ENCODE data around the gene TEX50. TPM values are rescaled to one million over a fixed set of nuclear protein-coding genes. Genes with fewer than 3 reads are reported as not detected.

The TEX50 gene
- total and polyA plus RNA-seq, 2 of the 8 experiments (the other 6 are each of a cell fraction or from before 2014, with no cell fraction given), result not detected

DNA sequence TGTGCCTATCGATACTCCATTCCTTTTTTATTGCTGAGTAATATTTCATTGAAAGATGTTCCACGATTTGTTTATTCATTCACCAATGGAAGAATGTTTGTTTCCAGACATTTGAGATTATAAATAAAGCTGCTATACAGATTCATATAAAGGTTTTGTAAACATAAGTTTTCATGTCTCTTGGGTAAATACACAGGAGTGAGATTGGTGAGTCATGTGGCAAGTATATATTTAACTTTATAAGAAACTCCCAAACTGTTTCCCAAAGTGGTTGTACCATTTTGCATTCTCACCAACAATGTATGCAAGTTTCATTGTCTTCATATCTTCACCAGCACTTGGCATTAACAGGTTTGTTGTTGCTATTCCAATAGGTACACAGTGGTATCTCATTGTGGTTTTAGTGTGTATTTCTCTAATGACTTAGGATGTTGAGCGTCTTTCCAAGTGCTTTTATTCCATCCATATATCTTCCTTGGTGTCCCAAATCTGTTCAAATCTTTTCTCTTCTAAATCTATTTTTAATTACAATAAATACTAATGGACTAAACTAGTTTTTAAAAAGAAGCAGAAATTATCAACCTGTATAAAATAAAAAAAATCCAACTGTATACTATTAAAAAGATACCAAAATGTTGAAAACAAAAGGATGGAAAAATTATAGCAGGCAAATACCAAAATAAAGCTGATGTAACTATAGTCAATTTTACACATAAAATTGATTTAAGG is 38.9 kb upstream of the TEX50 start:
- Histone ChIP-seq H4K91ac (replicated peaks; ENCODE audit: insufficient read length, low read length) (no peak overlapping the region), H3K56ac (replicated peaks; ENCODE audit: insufficient read length, low read depth, low read length) (no peak overlapping the region), H3K9me3 (ENCODE audit: insufficient read depth in 2 of 2, low read depth in 1 of 2, low read length in 1 of 2) (no peaks in the 10 kb centered on the region), H3K9ac (replicated peaks in 1 of 4; ENCODE audit: extremely low read depth in 1 of 4, low read depth in 3 of 4, low read length in 3 of 4) (no peak overlapping the region), H3K4me1 (replicated peaks in 1 of 4; ENCODE audit: control insufficient read depth in 3 of 4, insufficient read depth in 4 of 4, low read length in 3 of 4) (no peaks in the 10 kb centered on the region), H3K23me2 (ENCODE audit: low read depth, low read length) (no peaks in the 10 kb centered on the region), H3K27me3 (replicated peaks in 1 of 4; ENCODE audit: control insufficient read depth in 3 of 4, extremely low read depth in 1 of 4, insufficient read depth in 3 of 4, low read length in 3 of 4) (no peaks in the 10 kb centered on the region), H3K36me3 (ENCODE audit: control insufficient read depth in 2 of 4, insufficient read depth in 4 of 4, low read length in 3 of 4) (no peaks in the 10 kb centered on the region), H3K4ac (replicated peaks; ENCODE audit: insufficient read length, low read depth, low read length) (no peak overlapping the region), H3K18ac (ENCODE audit: extremely low read depth, low read length) (no peak overlapping the region), H3K14ac (ENCODE audit: insufficient read length) (no peak overlapping the region), H2BK15ac (ENCODE audit: low read length) (no peak overlapping the region), H3K4me2 (ENCODE audit: insufficient read depth in 1 of 2, low read depth in 2 of 2, low read length in 2 of 2) (no peak overlapping the region), H3K79me2 (ENCODE audit: control insufficient read depth in 1 of 2, insufficient read depth in 2 of 2, low read length in 2 of 2) (no peaks in the 10 kb centered on the region), H2BK20ac (ENCODE audit: low read length) (no peak overlapping the region), H3K4me3 (ENCODE audit: extremely low read depth in 1 of 4, insufficient read depth in 2 of 4, low read depth in 3 of 4, low read length in 4 of 4) (no peak overlapping the region), H4K20me1 (replicated peaks in 1 of 2; ENCODE audit: control insufficient read depth in 1 of 2, insufficient read depth in 2 of 2, low read length in 2 of 2) (no peaks in the 10 kb centered on the region), H3K79me1 (ENCODE audit: low read depth, low read length) (no peaks in the 10 kb centered on the region), H3K27ac (ENCODE audit: low read depth, low read length) (no peak overlapping the region), H2AK5ac (ENCODE audit: low read depth, low read length) (no peak overlapping the region), H2AFZ (ENCODE audit: low read length) (no peak overlapping the region), H3K23ac (ENCODE audit: insufficient read length) (no peak overlapping the region), H4K8ac (ENCODE audit: extremely low read depth, insufficient read depth, low read length) (no peak overlapping the region), H2BK5ac (ENCODE audit: low read depth, low read length) (no peak overlapping the region), H2BK12ac (ENCODE audit: low read depth, low read length) (no peak overlapping the region), H2BK120ac (replicated peaks; ENCODE audit: low read depth, low read length) (no peak overlapping the region), H4K5ac (ENCODE audit: insufficient read length, low read depth, low read length) (no peak overlapping the region)
- no peak for FAIRE-seq
- POLR2A ChIA-PET (ENCODE audit: partially characterized antibody), result no interaction called here
- CTCF ChIA-PET (ENCODE audit: partially characterized antibody), result no interaction called here
- DNase-seq (ENCODE audit: low read depth in 1 of 2, low spot score in 2 of 2), result no peak
- WGBS, 2 experiments (ENCODE audit: extremely low coverage in 1 of 2, insufficient coverage in 1 of 2, insufficient read length in 1 of 2, insufficient replicate concordance in 2 of 2, low coverage in 1 of 2, low lambda C conversion rate in 2 of 2, missing lambda C conversion rate in 1 of 2), result 92% methylated on average over 3 of the region's 3 CpGs; no CpG with 5 or more reads in 1 of the 2 experiments
- TF ChIP-seq RNF2 (IDR thresholded peaks at IDR 0.05; ENCODE audit: borderline replicate concordance, low read depth, low read length, missing control alignments, poor library complexity, severe bottlenecking), result no peak
- TF ChIP-seq POLR2AphosphoS5 (IDR thresholded peaks at IDR 0.05; ENCODE audit: low read depth, low read length), result no peak
- no peak for TF ChIP-seq TBP (IDR thresholded peaks at IDR 0.05; ENCODE audit: low read depth, low read length)
- TF ChIP-seq SRF (IDR thresholded peaks at IDR 0.05; ENCODE audit: low read depth, low read length), result no peak
- no peak for TF ChIP-seq KDM5A (IDR thresholded peaks at IDR 0.05; ENCODE audit: low read length)
- TF ChIP-seq, protein P1, sequence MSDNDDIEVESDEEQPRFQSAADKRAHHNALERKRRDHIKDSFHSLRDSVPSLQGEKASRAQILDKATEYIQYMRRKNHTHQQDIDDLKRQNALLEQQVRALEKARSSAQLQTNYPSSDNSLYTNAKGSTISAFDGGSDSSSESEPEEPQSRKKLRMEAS (IDR thresholded peaks at IDR 0.05), result no peak
- TF ChIP-seq, protein P2, sequence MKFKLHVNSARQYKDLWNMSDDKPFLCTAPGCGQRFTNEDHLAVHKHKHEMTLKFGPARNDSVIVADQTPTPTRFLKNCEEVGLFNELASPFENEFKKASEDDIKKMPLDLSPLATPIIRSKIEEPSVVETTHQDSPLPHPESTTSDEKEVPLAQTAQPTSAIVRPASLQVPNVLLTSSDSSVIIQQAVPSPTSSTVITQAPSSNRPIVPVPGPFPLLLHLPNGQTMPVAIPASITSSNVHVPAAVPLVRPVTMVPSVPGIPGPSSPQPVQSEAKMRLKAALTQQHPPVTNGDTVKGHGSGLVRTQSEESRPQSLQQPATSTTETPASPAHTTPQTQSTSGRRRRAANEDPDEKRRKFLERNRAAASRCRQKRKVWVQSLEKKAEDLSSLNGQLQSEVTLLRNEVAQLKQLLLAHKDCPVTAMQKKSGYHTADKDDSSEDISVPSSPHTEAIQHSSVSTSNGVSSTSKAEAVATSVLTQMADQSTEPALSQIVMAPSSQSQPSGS (IDR thresholded peaks at IDR 0.05; ENCODE audit: low read length), result no peak
- TF ChIP-seq, protein P3, sequence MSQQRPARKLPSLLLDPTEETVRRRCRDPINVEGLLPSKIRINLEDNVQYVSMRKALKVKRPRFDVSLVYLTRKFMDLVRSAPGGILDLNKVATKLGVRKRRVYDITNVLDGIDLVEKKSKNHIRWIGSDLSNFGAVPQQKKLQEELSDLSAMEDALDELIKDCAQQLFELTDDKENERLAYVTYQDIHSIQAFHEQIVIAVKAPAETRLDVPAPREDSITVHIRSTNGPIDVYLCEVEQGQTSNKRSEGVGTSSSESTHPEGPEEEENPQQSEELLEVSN (IDR thresholded peaks at IDR 0.05), result no peak
- TF ChIP-seq NANOG (IDR thresholded peaks at IDR 0.05; ENCODE audit: insufficient read depth, low read depth, low read length, poor library complexity, severe bottlenecking), result no peak
- no peak for TF ChIP-seq PHF8 (conservative IDR thresholded peaks at IDR 0.05; ENCODE audit: low read depth, low read length)

Data from H1 (cell line).